TTC549 (cell line): ENCODE measurements around the gene ZSWIM5.
"Not testable (repeated sequence)": the region's sequence is repeated elsewhere in the genome, so short reads cannot be mapped to it uniquely, and the experiment has no call there.

Source experiments
- FAIRE-seq: peaks from 2 replicates; lab custom pipeline; 2012; peaks lifted over from hg19 to GRCh38; lab: Jason Lieb, UNC

Gene ZSWIM5

DNA sequence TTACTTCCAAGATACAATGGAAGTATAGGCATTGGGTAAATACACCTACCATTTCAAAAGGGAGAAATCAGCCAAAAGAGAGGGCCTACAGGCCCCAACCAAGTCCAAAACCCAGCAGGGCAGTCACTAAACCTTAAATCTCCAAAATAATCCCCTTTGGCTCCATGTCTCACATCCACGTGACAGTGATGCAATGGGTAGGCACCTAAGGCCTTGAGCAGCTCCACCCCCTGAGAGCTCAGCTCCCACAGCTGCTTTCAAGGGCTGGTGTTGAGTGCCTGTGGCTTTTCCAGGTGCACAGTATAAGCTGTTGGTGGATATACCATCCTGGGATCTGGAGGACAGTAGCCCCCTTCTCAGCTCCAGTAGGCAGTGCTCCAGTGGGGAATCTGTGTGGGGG lies 121.8 kb downstream of the ZSWIM5 start:
- no peak for FAIRE-seq

DNA sequence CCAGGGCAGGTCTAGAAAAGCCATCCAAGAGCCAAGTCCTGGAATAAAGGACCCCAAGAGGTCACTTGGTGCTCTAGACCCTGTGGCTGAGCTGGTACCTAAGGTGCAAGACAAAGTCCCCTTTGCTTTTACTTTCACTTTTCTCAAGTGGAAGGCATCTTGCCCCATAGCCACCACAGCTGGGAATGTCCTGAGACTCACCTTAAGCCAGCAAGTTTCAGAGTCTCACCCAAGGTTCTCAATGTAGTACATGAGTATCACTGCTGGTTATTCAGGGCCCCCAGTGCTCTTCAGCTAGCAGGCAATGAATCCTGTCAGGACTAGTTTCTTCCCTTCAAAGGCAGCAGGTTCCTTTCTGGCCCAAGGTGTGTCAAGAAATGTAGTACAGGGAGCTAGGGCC lies 126.9 kb downstream of the ZSWIM5 start:
- no peak for FAIRE-seq

DNA sequence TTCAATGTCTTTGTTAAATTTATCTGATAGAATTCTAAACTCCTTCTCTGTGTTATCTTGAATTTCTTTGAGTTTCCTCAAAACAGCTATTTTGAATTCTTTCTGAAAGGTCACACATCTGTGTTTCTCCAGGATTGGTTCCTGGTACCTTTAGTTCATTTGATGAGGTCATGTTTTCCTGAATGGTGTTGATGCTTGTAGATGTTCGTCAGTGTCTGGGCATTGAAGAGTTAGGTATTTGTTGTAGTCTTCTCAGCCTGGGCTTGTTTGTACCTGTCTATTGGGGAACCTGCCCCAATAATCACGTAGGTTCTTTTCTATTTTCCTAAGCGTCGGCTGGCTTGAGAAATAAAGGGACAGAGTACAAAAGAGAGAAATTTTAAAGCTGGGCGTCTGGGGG lies 129.4 kb downstream of the ZSWIM5 start:
- FAIRE-seq = not testable (repeated sequence)

DNA sequence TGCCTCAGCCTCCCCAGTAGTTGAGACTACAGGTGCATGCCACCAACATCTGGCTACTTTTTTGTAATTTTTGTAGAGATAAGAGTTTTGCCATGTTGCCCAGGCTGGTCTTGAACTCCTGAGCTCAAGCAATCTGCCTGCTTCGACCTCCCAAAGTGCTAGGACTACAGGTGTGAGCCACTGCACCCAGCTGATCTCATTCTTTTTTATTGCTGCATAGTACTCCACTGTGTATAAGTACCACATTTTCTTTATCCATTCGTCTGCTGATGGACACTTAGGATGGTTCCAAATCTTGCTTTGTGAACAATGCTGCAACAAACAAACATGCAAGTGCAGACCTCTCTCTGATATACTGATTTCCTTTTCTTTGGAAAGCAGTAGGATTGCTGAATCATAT lies 134.8 kb downstream of the ZSWIM5 start:
- FAIRE-seq = no peak

DNA sequence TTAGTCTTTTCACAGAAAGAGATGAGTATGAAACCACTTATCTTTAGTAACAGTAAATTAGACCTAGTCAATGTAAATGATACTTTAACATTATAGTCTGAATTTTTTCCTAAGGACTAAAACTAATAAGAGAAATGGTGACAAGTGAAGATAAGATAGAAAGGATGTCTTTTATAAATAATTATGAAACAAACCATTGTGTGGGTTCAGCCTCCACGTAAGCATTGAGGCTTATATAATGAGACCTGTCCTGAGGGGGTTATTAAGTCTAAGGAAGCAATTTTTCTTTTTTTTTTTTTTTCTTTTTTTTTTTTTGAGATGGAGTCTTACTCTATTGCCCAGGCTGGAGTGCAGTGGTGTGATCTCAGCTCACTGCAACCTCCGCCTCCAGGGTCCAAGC lies 138.6 kb downstream of the ZSWIM5 start:
- FAIRE-seq = no peak

DNA sequence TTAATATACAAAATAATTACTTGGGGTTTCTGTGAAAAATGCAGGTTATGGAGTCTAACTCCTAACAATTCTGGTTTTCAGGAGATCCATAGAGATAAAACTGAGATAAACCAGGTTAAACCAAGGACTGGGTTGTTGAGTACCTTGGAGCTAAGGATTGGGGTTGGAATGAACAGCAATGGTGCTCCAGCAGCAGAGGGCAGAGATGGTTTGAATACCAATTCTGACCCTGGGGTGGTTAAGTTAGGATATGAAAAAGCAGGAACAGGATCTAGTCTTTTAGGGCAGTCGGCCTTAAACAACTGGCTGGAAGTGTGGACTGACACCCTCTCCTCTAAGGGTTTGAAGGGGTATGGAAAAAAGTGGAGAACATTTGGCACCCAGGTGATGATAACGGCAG lies 141.3 kb downstream of the ZSWIM5 start:
- FAIRE-seq = no peak

DNA sequence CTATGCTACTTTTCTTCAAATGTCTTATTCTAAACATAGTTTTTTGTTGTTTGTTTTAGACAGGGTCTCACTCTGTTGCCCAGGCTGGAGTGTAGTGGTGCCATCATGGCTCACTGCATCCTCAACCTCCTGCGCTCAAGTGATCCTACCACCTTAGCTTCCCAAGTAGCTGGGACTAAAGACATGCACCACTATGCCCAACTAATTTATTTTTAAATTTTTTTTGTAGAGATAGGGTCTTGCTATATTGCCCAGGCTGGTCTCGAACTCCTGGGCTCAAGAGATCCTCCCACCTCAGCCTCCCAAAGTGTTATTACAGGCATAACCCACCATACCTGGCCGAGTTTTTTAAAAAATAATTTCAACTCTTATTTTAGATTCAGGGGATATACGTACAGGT lies 143.9 kb downstream of the ZSWIM5 start:
- not testable (repeated sequence) for FAIRE-seq

DNA sequence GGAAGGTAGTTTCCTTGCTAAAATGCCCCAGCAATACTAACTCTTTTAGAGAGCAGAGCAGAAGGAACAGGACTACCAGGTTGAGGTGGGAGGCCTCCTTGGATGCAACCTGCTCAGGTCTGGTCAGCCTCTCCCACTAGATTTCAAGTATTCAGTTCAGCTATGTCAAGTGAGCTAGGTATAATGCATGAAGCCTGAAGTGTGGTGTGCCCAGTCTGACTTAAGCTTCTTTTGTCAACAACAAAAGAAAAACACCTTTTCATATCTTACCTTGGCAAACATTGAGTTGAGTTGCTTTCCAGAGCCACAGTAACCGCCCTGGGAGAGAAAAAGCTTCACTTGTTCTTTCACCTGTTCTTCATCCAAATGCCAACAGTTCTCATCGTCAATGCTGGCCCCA lies 146.6 kb downstream of the ZSWIM5 start:
- no peak for FAIRE-seq

DNA sequence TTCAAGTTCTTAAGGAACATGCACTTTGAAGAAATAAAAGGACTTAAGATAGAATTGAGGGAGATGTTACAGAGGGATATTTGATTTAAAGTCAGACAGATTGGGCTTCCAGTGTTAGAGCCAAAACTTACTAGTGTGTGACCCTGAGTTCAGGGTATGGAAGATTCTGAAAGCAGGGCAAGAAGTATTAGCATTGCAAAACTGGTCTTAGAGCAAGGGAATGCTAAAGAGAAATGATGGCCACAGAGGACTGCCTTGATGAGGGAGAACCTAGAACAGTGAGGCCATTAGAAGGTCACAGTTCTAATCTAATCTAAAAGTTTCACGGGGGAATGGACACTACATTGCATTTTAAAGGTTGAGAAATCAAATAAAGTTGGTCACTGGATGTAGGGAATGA lies 148.9 kb downstream of the ZSWIM5 start:
- FAIRE-seq = no peak

DNA sequence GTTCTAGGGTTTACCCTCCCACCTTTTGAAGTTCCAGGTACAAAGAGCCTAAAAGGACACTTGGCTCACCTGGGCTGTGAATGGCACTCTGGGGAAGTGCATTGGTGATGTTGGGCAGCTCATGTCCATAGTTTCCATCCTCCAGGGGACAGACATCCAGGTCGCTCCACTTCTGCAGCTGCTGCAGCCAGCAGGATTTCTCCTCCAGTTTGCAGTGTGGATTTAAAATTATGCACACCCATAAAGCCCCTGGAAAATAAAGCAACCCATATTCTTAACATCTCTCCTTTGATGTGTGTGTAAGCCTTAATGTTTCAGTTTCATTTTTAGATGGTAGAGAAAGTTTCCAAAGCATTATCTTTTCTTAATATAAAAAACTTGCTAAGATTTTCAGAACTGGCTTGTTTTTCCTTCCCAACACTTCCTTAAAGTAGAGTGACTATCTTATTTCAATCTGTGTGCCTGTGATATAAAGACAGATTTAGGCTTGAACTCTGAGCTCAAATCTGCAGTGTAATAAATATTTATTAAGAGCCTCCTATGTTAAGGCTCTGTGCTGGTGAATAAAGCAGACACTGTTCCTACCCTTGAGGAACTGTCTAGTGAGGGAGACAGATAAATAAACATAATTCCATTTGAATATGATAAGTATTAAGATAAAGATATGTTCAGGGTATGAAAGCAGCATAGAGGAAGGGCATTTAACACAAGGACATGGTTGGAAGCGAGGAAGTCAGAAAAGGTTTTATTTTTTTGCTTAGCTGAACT lies 155.2 kb downstream of the ZSWIM5 start:
- no peak for FAIRE-seq

DNA sequence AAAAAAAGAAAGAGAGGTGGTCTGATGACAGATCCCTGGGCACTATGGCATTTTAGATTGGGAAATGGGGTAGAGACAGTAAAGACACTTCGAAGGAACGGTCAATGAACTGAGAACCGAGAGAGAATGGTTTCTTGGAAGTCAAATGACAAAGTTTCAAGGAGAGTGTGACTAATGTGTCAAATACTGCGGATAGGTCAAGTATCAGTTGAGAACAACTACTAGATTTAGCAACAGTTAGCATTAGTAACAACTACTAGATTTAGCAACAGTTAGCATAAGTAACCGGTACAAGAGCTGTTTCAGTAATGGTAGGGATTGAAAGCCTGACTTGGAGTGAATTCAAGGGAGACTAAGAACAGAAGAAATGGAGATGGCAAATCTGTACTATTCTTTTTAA lies 159.4 kb downstream of the ZSWIM5 start:
- FAIRE-seq = no peak

DNA sequence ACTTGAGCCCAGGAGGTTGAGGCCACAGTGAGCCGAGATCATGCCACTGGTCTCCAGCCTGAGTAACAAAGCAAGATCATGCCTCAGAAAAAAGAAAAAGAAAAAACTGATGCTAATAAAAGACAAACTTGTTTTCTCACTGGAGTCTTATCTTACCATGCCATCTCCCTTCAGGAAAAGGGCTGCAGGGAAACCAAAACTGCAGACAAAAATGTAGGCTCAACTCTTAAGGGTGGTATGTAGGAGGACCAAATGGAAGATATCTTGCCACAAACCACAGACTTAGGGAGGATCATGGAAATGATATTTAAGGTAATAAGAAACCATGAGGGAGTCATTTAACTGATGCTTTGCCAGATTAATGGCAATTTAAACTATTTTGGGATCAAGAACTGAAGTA lies 161.5 kb downstream of the ZSWIM5 start:
- no peak for FAIRE-seq

DNA sequence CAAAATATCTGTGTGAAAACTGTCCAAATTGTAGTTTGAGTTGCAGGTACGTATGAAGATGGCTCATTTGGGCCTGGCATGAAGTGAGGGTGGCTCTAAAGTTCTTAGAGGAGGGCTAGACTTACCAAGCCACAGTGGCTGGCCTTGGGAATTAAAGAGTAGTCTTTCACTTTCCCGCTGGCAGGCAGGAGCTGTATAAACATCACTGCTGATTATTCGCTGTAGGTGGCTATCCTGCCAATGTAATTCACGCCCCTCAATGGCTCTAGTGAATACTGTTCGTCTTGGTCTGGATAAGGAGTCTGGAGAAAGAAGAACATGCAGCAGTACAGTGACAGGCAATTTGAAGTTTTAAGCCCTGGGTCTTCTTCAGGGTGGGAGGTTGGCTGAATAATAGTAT lies 163.3 kb downstream of the ZSWIM5 start:
- no peak for FAIRE-seq

DNA sequence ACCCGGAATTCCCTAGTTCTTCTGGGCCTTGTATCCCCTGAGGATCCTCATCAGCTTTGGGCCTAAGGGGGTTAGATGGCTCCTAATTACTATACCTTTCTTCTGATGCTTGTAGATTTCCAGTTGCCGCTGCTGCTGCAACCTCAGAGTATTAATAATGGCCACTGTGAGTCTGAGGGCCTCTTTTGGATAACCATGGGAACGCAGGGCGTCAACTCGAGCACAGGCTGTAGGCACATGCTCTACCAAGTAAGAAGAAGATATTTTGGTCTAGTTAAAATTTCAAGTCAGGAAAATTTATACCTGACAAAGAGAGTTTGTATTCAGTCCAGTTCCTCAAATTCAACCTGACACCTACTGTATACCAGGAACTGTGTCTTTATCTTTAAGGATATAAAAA lies 166.1 kb downstream of the ZSWIM5 start:
- no peak for FAIRE-seq

DNA sequence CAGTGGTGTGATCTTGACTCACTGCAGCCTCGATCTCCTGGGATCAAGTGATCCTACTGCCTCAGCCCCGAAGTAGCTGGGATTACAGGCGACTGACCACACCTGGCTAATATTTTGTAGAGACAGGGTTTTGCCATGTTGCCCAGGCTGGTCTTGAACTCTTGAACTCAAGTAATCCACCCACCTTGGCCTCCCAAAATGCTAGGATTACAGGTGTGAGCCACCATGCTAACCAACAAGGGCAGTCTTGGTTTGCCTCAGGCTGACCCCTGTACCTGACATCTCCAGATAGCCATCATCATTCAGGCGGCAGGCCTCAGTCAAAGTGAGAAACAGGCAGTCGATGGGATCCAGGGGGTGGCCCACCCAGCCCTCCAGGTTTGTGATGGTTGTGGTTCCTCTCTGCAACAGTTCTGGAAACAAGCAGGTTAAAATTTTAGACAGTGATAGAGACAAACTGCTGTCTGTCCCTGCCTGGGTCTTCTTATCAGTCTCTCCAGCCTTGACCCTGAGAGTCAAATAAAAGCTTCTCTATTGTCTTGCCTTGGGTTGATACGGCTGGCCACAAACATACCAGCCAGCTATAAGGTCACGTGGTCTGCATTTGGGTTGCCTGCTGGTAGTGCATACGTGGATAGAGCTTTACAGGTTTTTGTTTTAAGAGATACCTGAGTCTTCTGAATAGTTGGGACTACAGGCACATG lies 167.6 kb downstream of the ZSWIM5 start:
- no peak for FAIRE-seq

DNA sequence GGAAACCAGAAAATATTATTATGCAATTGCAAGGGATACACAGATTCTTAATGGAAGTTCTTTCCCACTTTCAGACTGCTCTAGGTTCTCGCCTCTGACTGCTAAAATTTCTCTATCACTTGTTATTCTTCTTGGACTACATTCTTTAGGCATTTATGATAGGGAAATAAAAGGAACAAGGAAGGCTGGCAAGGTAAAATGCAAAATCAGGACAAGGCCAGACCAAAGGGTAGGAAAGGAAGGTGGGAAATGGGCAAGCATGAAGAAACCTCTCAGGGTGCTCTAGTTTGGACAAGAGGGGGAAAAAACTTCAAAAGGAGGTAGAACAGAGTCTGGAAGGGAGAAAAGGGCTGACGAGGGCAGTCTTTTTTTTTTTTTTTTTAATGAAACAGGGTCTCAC lies 168.2 kb downstream of the ZSWIM5 start:
- no peak for FAIRE-seq

DNA sequence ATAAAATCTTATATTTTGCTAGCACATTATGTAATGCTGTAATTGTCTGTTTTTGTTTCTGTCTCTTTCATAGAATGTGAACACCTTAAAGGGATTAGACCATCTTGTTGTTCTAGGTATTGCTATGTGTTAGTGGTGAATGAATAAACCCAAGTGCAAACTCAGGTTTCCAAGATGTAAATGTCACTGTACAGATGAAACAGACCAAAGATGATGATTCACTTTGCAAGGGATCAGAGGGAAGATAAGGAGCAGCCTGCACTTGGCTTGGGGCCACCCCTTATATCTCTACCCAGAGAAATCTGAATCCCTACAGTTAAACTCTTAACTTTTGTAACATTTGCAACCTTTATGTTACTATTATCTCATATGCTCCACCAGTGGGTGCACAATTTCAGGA lies 168.9 kb downstream of the ZSWIM5 start:
- no peak for FAIRE-seq

DNA sequence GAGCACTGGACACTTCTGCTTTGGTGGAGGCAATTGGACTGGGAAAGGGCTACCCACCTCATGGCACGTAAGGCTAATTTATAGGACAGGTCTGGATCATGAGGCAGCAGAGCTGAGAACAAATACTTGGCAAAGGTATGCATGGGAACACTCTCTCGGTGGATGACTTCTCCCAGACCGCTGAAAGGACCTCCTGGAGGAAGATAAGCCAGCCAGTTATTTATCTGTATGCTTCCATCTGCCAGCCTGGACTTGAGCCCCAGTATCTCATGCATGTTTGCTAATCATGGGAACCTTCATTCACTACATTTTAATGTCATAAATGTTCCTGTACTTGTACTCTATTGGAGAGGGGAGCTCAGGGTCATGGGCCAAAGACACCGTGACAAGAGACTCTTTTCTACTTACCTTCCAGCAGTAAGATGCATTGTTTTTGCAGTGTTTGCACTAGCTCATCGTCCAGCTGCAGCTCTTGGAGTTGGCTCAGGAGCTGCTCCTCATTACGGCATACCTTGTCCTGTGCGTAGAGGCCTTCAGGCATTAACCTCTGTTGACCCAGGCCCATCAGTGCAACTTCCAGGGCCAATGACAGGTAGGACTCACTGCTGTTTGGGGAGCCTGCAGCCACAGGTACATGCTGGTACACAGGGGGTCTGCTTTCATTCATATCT lies 170.6 kb downstream of the ZSWIM5 start:
- no peak for FAIRE-seq

DNA sequence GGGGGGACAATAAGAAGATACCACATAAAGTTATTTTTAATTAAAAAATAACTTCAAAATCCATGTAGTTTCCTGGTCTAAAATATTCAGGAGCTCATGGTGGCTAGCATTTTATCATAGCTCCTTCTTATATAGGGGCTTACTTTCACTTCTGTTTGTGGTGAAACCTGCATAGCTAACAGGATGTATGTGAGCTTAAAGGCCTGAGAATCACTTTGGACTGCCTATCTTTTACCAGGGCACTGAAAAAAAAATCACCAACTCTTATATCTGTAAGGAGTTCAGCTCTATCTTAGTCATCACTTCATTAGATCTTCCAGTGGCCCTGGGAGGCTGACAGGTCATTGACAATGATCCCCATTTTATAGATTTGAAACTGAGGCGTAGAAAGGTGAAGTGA lies 173.0 kb downstream of the ZSWIM5 start:
- no peak for FAIRE-seq

DNA sequence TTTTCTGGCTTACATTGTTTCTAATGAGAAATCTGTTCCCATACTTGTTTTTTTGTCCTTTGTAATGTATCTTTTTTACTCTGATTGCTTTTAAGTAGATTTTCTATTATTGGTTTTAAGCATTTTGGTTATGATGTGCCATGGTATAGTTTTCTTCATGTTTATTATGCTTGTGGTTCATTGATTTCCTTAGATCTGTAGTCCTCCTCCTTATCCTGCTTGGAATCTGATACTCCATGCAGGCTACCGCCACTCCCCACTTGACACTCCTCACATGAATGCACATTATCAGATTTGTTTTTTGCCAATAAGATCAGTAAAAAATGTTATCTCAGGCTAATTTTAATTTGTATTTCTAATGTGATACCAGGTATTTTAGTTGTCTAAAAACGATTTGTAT lies 173.6 kb downstream of the ZSWIM5 start:
- FAIRE-seq = no peak

DNA sequence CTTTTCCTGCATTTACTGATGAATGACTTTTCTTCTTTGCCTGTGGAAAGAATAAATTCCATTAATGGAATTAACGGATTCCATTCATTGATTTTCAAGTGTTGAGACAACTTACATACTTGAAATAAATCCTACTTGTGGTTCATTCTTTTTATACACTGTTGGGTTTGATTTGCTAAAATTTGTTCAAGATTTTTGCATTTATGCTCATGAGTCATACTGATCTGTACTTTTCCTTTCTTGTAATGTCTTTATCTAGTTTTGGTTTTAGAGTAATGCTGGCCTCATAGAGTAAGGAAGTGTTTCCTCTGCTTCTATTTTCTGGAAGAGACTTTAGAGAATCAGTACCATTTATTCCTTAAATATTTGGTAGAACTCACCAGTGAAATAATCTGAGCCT lies 180.0 kb downstream of the ZSWIM5 start:
- FAIRE-seq = no peak

DNA sequence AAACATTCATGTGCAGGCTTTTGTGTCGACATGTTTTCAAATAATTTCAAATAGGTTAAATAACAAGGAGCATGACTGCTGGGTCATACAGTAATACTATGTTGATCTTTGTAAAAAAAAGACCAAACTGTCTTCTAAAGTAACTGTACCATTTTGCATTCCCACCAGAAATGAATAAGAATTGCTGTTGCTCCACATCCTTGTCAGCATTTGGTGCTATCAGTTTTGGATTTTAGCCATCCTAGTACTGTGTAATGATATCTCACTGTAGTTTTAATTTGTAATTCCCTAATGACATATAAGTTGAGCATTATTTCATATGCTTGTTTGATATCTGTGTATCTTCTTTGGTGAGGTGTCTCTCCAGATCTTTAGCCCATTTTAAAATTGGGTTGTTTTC lies 182.7 kb downstream of the ZSWIM5 start:
- FAIRE-seq = no peak

DNA sequence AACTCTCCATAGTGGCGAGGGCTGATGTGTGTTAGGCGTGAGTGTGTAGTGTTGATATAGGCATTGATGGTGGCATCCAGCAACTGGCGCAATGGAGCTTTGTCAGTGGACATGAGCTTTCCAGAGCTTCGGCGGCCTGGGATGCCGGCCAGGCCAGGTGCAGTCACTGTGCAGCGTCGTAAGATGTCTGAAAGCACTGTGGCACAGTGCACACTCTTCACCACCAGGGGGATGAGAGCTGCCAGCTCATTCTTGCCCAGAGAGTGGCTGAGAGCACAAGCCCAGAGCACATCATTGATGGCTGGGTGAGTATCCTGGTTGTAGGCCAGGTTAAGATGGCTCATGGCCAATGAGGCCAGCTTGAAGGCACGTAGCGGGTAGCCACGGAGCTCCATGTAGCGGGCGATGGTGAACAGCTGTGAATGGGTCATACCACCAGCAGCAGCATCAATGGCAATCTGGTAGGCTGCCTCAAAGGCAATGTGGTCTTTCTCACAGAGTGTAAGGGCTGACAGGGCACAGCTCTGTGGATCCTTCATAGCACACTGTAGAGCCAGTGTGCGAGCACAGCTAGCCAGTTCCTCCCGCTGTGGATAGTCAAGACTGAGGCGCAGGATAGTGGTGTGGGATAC lies 187.7 kb downstream of the ZSWIM5 start:
- FAIRE-seq = no peak
